T follicular helper cell (primary cell): ENCODE data around the gene DDR2.
"Not testable (repeated sequence)": the region's sequence is repeated elsewhere in the genome, so short reads cannot be mapped to it uniquely, and the experiment has no call there.

Experiments
- DNase-seq: peaks from one replicate; pipeline ENCODE4 v3.0.0-alpha.2; 2020; ENCODE audit warnings: low read depth
- total RNA-seq, 2 experiments: gene quantifications; one replicate each; lab custom pipeline; 2026; lab: John Stamatoyannopoulos, UW

Gene DDR2
- total RNA-seq = 2.4 to 2.9 reads per million in 2 experiments

GRCh38 chr1:162632217-162632666, at the start of gene DDR2:
TSS of gene DDR2 (plus strand) at chr1:162632464. CDS start at chr1:162719064, 86,600 bp downstream.
- DNase-seq = no peak

- not testable (repeated sequence) for DNase-seq
Observed at GRCh38 chr1:162582901-162583300, 49.4 kb upstream of the DDR2 start.

- DNase-seq = not testable (repeated sequence)
Observed at GRCh38 chr1:162585101-162585500, 47.2 kb upstream of the DDR2 start.

GRCh38 chr1:162587347-162587746, 44.9 kb upstream of the DDR2 start:
- DNase-seq = no peak

GRCh38 chr1:162587761-162588260, 44.5 kb upstream of the DDR2 start:
- no peak for DNase-seq

GRCh38 chr1:162590101-162590500, 42.2 kb upstream of the DDR2 start:
- DNase-seq = no peak

GRCh38 chr1:162590686-162591085, 41.6 kb upstream of the DDR2 start:
- no peak for DNase-seq

- no peak for DNase-seq
Observed at GRCh38 chr1:162596514-162597170, 35.6 kb upstream of the DDR2 start.

GRCh38 chr1:162599451-162599850, 32.8 kb upstream of the DDR2 start:
- DNase-seq = no peak

- not testable (repeated sequence) for DNase-seq
Observed at GRCh38 chr1:162603117-162603516, 29.1 kb upstream of the DDR2 start.

- DNase-seq = no peak
Observed at GRCh38 chr1:162605225-162605927, 26.9 kb upstream of the DDR2 start.

GRCh38 chr1:162609306-162609705, 23.0 kb upstream of the DDR2 start:
- DNase-seq = no peak

GRCh38 chr1:162612606-162613400, 19.5 kb upstream of the DDR2 start:
- DNase-seq = no peak

GRCh38 chr1:162616848-162617247, 15.4 kb upstream of the DDR2 start:
- DNase-seq = no peak

GRCh38 chr1:162617513-162617912, 14.8 kb upstream of the DDR2 start:
- DNase-seq = no peak

- DNase-seq = no peak
Observed at GRCh38 chr1:162619076-162619475, 13.2 kb upstream of the DDR2 start.

- no peak for DNase-seq
Observed at GRCh38 chr1:162621256-162621655, 11.0 kb upstream of the DDR2 start.

- DNase-seq = no peak
Observed at GRCh38 chr1:162625679-162626078, 6.6 kb upstream of the DDR2 start.

- DNase-seq = no peak
Observed at GRCh38 chr1:162626094-162626493, 6.2 kb upstream of the DDR2 start.

- no peak for DNase-seq
Observed at GRCh38 chr1:162626761-162627160, 5.5 kb upstream of the DDR2 start.

GRCh38 chr1:162627662-162628296, 4.5 kb upstream of the DDR2 start:
- no peak for DNase-seq

GRCh38 chr1:162629077-162629627, 3.1 kb upstream of the DDR2 start:
- no peak for DNase-seq
